ENCODE measurements around the gene NRCAM.

Gene NRCAM

GRCh38 chr7:108211382-108212201 lies 244.6 kb downstream of the NRCAM start:
- DNase-seq (ENCODE audit: extremely low spot score) = no peak
- CTCF ChIA-PET = no interaction called here
- TF ChIP-seq SUZ12 (IDR thresholded peaks at IDR 0.05) = no peak
- TF ChIP-seq TARDBP (IDR thresholded peaks at IDR 0.05) = no peak
- no peak for TF ChIP-seq FOXK2 (IDR thresholded peaks at IDR 0.05)
- TF ChIP-seq ZNF384 (IDR thresholded peaks at IDR 0.05) = no peak
- no peak for TF ChIP-seq LEF1 (IDR thresholded peaks at IDR 0.05; ENCODE audit: borderline replicate concordance)
- TF ChIP-seq BHLHE40 (IDR thresholded peaks at IDR 0.05; ENCODE audit: borderline replicate concordance) = no peak
- no peak for TF ChIP-seq CTBP1 (IDR thresholded peaks at IDR 0.05; ENCODE audit: borderline replicate concordance)
- no peak for TF ChIP-seq FOXM1 (IDR thresholded peaks at IDR 0.05; ENCODE audit: borderline replicate concordance)
- no peak for TF ChIP-seq HDGF (IDR thresholded peaks at IDR 0.05; ENCODE audit: borderline replicate concordance)
- no peak for TF ChIP-seq NFRKB (IDR thresholded peaks at IDR 0.05)
- TF ChIP-seq ARNT (IDR thresholded peaks at IDR 0.05) = no peak
- no peak for TF ChIP-seq PKNOX1 (IDR thresholded peaks at IDR 0.05)
- TF ChIP-seq ELF4 (IDR thresholded peaks at IDR 0.05) = no peak
- TF ChIP-seq SP1 (IDR thresholded peaks at IDR 0.05) = no peak
- TF ChIP-seq FOXA1 (IDR thresholded peaks at IDR 0.05) = no peak
- POLR2A ChIA-PET = no interaction called here

GRCh38 chr7:108210796-108211195 lies 245.4 kb downstream of the NRCAM start:
- no peak for DNase-seq (ENCODE audit: extremely low spot score)
- TF ChIP-seq FOXM1 (IDR thresholded peaks at IDR 0.05; ENCODE audit: borderline replicate concordance) (no peak), NFRKB (IDR thresholded peaks at IDR 0.05) (no peak), BHLHE40 (IDR thresholded peaks at IDR 0.05; ENCODE audit: borderline replicate concordance) (no peak), FOXA1 (IDR thresholded peaks at IDR 0.05) (no peak), PKNOX1 (IDR thresholded peaks at IDR 0.05) (no peak), CTBP1 (IDR thresholded peaks at IDR 0.05; ENCODE audit: borderline replicate concordance) (no peak), L3MBTL2 (conservative IDR thresholded peaks at IDR 0.05) (no peak), HDGF (IDR thresholded peaks at IDR 0.05; ENCODE audit: borderline replicate concordance) (no peak), FOXK2 (IDR thresholded peaks at IDR 0.05) (no peak), ARNT (IDR thresholded peaks at IDR 0.05) (no peak), LEF1 (IDR thresholded peaks at IDR 0.05; ENCODE audit: borderline replicate concordance) (no peak), TARDBP (IDR thresholded peaks at IDR 0.05) (no peak), SUZ12 (IDR thresholded peaks at IDR 0.05) (no peak)
- POLR2A ChIA-PET = no interaction called here
- CTCF ChIA-PET = no interaction called here

GRCh38 chr7:108205311-108205710 lies 250.9 kb downstream of the NRCAM start:
- no peak for DNase-seq (ENCODE audit: extremely low spot score)
- POLR2A ChIA-PET = no interaction called here
- TF ChIP-seq ZNF384 (IDR thresholded peaks at IDR 0.05) (no peak), ARNT (IDR thresholded peaks at IDR 0.05) (no peak), HDGF (IDR thresholded peaks at IDR 0.05; ENCODE audit: borderline replicate concordance) (no peak)
- CTCF ChIA-PET = no interaction called here

GRCh38 chr7:108204281-108204796 lies 251.9 kb downstream of the NRCAM start:
- ChIA-PET POLR2A (no interaction called here), CTCF (interaction anchor here (0.5 kb wide), 1 partner anchor 250 kb away, joined by 3 read pairs; no protein-coding TSS in a partner anchor)
- TF ChIP-seq TARDBP (IDR thresholded peaks at IDR 0.05) (no peak), L3MBTL2 (conservative IDR thresholded peaks at IDR 0.05) (no peak), FOXK2 (IDR thresholded peaks at IDR 0.05) (no peak), PKNOX1 (IDR thresholded peaks at IDR 0.05) (no peak), FOXA1 (IDR thresholded peaks at IDR 0.05) (no peak), HDGF (IDR thresholded peaks at IDR 0.05; ENCODE audit: borderline replicate concordance) (no peak), ARNT (IDR thresholded peaks at IDR 0.05) (no peak), NFRKB (IDR thresholded peaks at IDR 0.05) (no peak), SUZ12 (IDR thresholded peaks at IDR 0.05) (no peak), FOXM1 (IDR thresholded peaks at IDR 0.05; ENCODE audit: borderline replicate concordance) (no peak), LEF1 (IDR thresholded peaks at IDR 0.05; ENCODE audit: borderline replicate concordance) (no peak), ZNF384 (IDR thresholded peaks at IDR 0.05) (no peak)
- no peak for DNase-seq (ENCODE audit: extremely low spot score)

- ChIA-PET POLR2A (no interaction called here), CTCF (interaction anchor here (0.6 kb wide), 1 partner anchor 26 kb away, joined by 4 read pairs; no protein-coding TSS in a partner anchor)
- DNase-seq (ENCODE audit: extremely low spot score) = no peak
- no peak for TF ChIP-seq SUZ12 (IDR thresholded peaks at IDR 0.05)
- no peak for TF ChIP-seq ELF4 (IDR thresholded peaks at IDR 0.05)
- no peak for TF ChIP-seq PKNOX1 (IDR thresholded peaks at IDR 0.05)
- TF ChIP-seq L3MBTL2 (conservative IDR thresholded peaks at IDR 0.05) = no peak
- TF ChIP-seq FOXK2 (IDR thresholded peaks at IDR 0.05) = no peak
- no peak for TF ChIP-seq NFRKB (IDR thresholded peaks at IDR 0.05)
- no peak for TF ChIP-seq CTBP1 (IDR thresholded peaks at IDR 0.05; ENCODE audit: borderline replicate concordance)
- no peak for TF ChIP-seq HDGF (IDR thresholded peaks at IDR 0.05; ENCODE audit: borderline replicate concordance)
- TF ChIP-seq BHLHE40 (IDR thresholded peaks at IDR 0.05; ENCODE audit: borderline replicate concordance) = no peak
- TF ChIP-seq SP1 (IDR thresholded peaks at IDR 0.05) = no peak
- no peak for TF ChIP-seq LEF1 (IDR thresholded peaks at IDR 0.05; ENCODE audit: borderline replicate concordance)
Measured at GRCh38 chr7:108203537-108203936, 252.7 kb downstream of the NRCAM start.
